GM19099 (cell line): ENCODE data around the gene TBXA2R.

Source experiments
- POLR2A ChIP-seq: IDR thresholded peaks from 3 replicates; pipeline ENCODE4 v1.6.1; 2011; ENCODE audit warnings: low read depth; ENCODE audit not compliant: insufficient read length; ENCODE audit errors: extremely low read depth

The TBXA2R gene

DNA sequence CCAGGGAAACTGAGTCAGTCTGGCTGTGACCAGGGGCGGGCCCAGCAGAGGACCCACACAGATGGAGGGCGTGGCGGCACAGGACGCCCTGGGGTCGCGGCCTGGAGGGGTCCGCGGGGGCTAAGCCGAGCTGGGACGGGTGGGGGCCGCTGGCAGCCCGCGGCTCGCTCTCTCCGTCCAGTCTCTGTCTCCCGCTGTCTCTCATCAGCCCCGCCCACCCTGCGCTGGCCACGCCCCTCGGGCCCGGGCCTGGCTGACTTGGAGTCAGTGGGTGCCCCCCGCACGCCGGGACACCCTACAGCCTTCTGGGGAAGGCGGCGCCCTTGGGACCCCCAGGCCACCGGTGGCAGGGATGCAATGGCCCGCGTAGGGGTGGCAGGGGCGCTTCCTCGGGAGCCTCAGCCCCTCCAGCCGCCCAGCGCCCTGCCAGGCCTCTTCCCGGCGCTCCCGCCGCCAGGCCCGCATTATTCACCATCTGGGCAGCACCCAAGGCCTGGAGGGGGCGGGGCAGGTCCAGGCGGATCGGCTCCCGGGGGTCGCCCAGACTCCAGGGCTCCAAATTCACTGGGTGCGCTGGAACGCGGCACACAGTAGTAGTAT is at the start of gene TBXA2R:
Gene TBXA2R, minus strand, starts transcription at position 186 of the 600 bp plus-strand sequence. CDS start 6,241 bp downstream, outside the sequence.
- TF ChIP-seq POLR2A, result no peak

- no peak for TF ChIP-seq POLR2A
These were observed 49.5 kb upstream of the TBXA2R start for GRCh38 chr19:3656073-3656746.

- no peak for TF ChIP-seq POLR2A
These were observed 48.9 kb upstream of the TBXA2R start for GRCh38 chr19:3655402-3656072.

- no peak for TF ChIP-seq POLR2A
These were observed 47.3 kb upstream of the TBXA2R start for GRCh38 chr19:3653865-3654513.

DNA sequence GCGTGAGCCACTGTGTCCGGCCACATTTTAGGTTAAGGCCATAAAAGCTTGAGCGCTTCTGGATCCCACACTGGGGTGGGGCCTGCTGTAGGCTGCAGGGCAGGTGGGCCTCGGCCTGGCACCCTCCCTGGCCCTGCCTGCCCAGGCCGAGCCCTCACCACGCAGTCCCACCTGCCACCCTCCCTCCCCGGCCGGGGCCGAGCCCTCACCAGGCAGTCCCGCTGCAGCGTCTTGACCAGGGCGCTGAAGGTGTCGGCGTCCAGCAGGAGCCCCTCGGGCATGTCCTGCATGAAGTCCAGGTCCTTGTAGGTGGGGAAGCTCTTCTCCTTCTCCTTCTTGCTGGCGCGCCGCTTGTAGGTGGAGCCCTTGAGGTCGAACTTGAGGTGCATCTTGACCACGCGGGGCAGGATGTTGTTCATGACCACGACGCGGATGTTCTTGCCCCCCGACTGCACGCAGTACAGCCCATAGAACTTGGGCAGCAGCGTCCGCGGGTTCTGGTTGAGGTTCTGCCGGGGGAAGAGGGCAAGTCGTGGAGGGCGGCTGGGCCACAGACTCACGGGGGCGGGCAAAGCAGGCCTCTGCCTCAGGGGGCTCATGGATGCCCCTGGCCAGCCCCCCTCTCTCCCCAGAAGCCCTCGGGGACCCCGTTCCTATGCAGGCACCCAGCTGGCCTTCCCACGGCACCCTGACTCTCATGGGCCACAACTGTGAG is 46.6 kb upstream of the TBXA2R start:
- TF ChIP-seq POLR2A, result no peak

- TF ChIP-seq POLR2A, result no peak
These were observed 45.7 kb upstream of the TBXA2R start for GRCh38 chr19:3652422-3652821.

DNA sequence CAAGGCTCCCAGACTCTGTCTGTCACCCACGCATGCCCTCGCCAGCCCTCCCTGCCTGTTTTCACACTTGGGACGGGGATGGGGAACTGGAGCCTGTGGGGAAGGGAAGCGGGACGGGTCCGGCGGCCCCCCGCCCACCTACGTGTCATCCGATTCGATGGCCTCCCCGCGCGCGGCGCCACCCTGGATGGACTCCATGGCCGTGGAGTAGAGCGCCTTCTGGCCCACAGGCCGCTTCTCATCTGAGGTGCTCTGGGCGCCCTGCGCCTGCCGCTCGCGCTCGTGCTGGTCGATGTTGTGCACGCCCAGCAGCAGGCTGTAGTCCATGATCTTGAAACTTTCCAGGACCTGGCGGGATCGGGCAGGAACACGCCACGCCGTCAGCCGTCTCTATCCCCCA is 45.0 kb upstream of the TBXA2R start:
- TF ChIP-seq POLR2A, result no peak

DNA sequence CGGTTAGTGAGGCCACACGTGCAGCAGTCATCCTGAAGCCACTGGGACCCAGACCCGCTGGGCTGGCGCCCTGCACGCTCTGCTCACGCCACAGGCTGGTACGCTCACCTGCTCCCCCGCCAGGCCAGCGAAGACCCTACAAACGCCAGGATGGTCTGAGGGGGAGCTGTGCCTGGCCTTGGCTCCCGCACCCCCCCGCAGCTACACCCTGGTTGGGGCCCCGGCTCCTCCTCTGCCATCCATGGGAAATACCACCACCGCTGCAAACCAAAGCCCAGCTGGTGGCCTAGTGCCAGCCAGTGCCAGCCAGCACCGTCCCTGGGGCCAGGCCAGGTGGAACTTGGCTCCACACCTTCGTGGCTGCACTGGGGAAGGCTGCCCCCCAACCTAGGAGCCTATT is 43.2 kb upstream of the TBXA2R start:
- TF ChIP-seq POLR2A, result no peak

GRCh38 chr19:3648037-3648905 is 41.6 kb upstream of the TBXA2R start:
- TF ChIP-seq POLR2A, result no peak

- no peak for TF ChIP-seq POLR2A
These were observed 39.8 kb upstream of the TBXA2R start for GRCh38 chr19:3646336-3647092.

DNA sequence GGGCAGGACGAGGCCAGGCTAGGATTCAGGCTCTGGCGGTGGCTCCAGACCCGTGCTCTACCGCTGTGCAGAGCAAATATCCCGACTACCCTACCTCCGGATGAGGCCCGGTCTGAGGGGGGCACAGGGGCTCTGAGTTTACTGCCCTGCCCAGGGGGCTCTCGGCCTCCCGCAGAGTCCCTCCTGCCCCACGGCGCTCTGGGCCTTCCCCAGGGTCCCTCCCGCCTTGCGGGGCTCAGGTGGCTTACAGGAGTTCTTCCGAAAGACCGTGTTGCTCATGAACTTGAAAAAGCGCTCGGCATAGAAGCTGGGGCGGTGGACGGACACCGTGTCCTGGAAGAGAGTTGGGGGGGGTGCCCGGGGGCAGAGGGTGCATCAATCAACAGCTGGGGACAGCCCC is 39.1 kb upstream of the TBXA2R start:
- no peak for TF ChIP-seq POLR2A

GRCh38 chr19:3645067-3645396 is 38.4 kb upstream of the TBXA2R start:
- TF ChIP-seq POLR2A, result no peak

GRCh38 chr19:3644351-3645066 is 37.8 kb upstream of the TBXA2R start:
- no peak for TF ChIP-seq POLR2A

DNA sequence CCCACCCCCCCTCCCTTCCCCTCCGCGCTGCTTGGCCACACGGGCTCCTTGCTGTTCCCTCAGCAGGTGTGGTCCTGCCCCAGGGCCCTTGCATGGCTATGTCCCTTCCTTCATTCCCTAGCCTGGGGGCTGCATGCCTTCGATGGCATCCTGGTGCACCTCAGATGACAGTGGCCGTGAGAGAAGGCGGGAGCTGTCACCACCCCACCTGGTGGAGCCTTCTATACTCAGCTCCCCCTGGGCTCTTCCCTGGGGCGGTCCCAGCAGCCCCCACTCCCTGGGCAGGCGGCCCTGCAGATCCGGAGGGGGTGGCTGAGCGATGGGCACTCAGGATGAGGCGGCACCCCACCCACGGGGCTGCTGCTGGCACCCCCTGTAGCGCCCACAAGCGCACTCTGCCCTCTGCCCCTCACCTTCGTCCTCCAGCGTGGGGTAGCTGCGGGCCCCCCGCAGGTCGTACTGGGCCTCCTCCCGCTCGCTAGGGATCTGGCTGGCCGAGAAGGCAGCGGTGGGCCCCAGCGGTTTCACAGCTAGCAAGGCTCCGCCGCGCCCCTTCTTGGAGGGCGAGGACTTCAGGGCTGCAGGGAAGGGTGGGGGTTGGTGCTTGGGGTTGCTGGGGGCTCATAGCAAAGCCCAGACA is 37.1 kb upstream of the TBXA2R start:
- no peak for TF ChIP-seq POLR2A
